Measurements from ENCODE around the gene TMEM163. TPM values are rescaled to one million over a fixed set of nuclear protein-coding genes. Genes with fewer than 3 reads are reported as not detected.
"Not testable (repeated sequence)": the region's sequence is repeated elsewhere in the genome, so short reads cannot be mapped to it uniquely, and the experiment has no call there.

The TMEM163 gene
- total RNA-seq, 1 donor from 2014 or later, result 0.34 TPM

DNA sequence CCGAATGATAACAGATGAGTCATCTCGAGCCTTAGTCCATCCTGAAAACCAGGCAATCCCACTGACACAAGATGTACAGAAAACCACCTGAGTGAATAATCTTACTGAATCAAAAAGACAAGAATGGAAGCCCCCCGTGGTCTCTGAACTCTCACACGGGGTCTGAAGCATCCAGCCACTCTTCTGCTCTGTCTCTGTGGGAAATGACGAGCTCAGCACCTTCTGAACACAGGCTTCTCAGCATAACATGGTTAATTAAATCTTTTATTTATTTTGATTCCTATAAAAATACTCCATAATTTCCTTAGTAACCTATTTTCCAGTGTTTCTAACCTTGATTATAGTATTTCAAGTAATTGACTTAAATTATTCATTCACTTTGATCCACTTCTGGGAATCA, 203.7 kb downstream of the TMEM163 start:
- no peak for DNase-seq

DNA sequence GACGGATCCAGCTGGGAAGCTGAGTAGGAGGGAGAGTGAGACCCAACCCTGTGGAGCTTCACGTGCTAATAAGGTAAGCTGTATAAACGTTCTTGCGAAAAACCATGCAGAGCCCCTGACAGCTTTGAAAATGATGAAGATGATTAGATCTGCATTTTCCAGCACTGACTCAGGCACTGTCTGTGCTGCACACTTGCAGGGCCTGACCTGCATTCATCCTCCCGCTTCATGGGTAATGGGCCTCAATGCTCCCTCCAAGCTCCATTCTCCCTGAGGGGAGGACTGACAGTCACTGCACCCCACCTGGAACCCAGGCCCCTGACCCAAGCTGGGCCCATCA, 205.4 kb downstream of the TMEM163 start:
- no peak for DNase-seq

DNA sequence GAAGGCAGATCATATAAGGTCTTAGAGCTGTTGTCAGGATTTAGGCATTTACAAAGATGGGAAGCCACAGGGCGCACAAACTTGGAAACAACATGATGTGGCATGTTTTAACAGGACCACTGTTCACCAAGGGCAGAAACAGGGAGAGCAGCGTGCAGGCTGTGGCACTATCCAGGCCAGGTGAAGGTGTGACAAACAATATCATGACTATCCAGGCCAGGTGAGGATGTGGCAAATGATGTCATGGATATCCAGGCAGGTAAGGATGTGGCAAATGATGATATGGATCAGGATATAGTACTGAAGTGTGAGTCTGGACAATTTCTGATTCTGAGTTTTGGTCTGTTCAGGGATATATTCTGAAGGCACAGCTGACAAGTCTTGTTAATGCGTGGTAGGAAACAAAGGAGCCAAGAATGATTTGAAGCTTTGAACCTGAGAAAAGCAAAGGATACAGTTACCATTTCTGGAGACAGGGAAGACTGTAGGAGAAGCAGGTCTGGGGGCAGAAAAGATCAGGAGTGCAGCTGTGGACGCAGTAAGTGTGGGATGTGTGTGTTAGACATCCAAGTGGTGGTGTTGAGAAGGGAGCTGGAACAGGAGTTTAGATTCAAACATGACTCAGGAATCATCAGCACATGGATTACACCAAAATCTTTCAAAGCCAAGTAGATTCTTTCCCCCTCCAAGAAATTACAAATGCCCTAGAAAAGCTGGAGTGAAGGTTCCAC, 205.9 kb downstream of the TMEM163 start:
- no peak for DNase-seq

DNA sequence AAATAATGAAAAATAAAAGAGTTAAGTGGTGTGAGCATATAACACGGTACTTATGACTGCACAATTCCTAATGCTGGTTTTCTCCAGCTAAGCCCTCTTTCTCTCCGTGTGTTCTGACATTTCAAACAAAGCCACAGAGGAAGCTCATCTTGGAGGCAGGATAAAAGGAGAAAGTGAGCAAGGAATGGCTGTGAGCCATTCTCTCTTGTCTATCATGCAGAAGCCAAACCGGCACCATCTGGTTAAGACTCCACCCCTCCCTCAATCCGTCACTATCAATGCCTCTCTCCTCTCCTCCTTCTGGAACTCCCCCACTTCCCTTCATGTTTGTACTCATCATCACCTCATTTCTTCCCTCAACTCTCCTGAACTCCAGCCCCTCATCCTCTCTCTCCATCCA, 210.4 kb downstream of the TMEM163 start:
- no peak for DNase-seq

DNA sequence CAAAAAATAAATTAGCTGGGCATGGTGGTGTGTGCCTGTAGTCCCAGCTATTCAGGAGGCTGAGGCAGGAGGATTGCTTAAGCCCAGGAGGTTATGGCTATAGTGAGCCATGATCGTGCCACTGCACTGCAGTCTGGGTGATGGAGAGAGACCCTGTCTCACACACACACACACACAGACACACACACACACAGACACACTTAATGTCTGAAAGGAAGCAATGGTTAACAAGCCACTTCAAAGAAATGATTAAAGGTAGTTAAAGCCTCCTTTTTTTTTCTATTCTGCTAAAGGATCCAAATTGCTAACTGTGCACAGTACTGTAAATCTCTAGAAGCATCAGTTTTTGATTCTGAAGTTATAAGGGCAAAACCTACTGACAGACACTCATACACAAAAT, 211.1 kb downstream of the TMEM163 start:
- DNase-seq, result no peak

DNA sequence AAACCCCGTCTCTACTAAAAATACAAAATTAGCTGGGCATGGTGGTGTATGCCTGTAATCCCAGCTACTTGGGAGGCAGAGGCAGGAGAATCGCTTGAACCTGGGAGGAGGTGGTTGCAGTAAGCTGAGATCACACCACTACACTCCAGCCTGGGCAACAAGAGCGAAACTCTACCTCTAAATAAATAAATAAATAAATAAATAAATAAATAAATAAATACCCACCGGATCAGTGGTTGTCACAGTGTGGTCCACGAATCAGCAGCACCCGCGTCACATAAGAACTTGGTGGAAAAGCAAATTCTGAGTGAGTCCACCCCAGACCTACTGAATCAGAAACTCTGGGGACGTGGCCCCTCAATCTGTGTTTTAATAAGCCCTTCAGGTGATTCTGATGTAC, 211.6 kb downstream of the TMEM163 start:
- DNase-seq, result not testable (repeated sequence)

DNA sequence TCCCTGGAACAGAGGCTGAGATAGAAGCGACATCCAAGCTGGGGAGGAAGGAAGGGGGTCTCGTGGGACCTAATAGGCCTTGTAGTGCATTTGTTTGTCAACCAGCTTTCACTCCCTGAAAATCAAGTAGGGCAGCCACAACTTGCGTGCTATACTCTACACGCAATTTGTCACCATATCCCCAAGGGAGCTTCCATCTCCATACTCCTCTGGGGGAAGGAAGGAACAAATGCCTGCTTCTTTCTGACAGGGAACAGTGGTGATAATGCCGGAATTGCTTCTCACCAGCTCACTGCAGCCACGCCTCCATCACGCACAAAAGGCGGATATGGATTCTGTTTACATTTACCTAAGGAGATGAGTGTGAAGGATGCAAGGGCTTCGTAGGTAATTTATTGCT, 213.4 kb downstream of the TMEM163 start:
- DNase-seq, result no peak

DNA sequence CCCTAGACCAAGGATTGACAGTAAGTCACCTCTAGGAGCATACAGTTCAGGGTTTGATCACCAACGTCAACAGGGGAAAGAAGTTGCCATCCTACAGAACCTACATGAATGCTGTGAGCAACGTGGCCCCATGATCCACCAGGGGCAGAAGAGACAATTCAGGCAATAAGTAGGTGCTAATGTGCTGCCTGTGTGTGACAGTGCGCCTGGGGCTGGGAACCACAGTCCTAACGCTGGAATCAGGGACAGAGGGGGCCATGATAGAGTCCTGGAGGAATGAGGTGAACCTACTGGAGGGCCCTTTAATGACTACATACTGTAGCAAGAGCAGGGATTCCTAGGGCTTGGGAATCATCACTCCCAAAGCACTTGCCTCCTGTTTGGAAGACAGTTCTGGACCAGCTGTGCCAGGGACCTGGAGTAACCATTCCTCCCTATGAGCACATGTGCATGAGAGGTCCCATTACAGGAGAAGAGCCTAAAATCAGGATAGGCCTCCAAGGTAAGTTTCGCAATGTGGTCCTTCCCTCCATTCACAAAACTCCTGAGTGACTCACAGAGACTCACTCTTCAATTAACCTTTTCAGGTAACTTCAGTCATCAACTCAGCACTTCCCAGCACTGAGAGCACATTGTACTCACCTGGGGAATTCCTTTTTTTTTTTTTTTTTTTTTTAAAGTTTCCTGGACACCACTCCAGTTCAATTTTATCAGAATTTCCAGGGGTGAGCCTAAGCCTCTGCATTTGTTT, 214.0 kb downstream of the TMEM163 start:
- no peak for DNase-seq

DNA sequence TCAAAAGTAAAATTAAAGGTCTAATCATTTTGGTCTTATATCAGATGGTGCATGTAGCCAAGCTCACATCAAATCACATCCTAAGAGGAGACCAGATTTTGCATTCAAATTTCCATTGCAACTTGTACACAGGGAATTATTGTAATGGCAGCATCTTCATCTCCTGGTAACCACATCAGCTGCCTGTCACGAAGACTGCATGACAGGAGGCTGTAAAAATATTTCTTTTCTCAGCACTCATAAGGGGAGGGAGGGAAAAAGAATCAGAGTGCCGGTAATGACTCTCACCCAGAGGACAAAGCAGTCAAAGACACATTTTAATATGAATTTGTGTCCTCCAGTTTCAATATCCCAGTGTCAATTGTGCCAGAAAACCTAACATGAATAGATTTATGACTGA, 216.7 kb downstream of the TMEM163 start:
- DNase-seq, result no peak

DNA sequence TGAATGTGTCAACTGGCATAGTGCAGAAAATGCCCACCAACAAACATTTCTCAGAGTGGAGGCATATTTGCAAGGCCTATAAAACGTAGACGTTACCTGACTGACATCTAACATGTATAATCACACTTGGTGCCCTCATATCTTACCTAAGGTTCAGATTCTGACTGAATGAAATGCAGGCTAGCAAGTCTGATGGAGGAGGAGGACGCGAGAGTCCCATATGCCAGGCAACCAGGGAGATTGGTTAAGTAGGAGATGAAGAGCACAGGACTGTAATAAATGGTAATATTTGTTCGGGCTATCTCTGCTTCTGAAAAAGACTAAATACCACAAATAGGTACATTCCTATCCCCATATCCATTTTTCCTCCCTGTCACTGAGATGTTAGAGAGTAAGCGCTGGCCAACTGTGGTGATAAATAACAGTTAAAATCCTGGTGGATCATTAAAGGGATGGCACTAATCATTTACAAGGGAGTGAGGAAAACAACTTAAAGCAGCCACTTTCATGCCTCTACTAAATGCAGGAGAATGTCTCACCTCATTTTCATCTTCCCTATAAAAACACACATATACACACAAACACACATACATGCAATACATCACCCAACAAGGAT, 217.2 kb downstream of the TMEM163 start:
- DNase-seq, result no peak

DNA sequence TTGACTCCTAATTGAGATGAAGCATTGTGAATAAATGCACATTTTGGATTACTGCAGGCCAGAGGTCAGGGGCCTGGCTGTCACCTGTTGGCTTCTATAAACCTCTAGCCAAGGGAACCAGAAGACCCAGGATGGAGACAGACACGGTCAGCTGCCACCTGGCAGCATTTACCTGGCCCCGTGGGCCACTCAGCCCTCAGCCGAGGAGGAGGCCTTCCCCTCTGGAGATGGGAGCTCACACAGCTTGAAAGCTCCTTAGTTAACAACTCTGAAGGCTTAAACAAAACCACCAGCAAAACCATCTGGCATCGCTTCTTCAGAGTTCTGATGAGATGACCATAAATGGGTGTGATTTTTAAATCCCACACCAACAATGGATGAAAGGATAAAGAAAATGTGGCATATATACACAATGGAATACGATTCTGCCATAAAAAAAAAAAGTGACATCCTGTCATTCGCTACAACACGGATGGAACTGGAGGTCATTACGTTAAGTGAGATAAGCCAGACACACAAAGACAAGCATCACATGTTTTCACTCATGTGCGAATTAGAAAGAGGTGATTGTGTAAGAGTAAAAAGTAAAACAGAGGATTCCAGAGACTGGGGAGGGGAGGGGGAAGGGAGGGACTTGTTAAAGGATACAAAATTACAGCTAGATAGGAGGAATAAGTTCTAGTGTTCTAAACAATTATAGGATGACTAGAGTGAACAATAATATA, 218.4 kb downstream of the TMEM163 start:
- no peak for DNase-seq

DNA sequence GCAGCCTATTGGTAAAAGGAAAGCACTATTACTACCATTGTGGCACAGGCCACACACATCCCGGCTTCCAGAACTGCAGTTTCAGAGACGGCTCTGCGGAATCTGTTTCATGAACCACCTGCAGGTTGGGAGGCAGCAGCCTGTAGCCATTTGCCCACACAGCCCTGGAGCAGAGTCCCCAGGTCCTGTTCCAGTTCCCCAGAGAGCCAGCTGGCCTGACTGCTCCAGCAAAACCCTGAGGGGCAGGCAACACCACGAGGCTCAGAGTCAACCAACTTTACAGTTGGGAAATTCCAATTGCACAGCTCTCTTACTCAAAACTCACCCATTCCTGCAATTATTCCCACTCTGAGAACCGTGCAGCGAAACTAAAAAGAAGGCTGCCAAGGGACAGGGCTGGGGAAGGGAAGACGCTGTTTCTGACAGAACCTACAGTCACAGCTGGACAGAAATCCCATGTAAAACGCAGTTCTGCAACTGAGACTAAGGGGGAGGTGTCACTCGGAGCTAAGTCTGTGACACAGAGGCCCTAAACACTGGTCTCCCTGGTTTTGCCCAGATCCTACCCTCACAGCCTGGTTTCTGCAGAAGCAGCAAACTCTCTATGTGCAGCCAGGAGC, 219.4 kb downstream of the TMEM163 start:
- DNase-seq, result no peak

DNA sequence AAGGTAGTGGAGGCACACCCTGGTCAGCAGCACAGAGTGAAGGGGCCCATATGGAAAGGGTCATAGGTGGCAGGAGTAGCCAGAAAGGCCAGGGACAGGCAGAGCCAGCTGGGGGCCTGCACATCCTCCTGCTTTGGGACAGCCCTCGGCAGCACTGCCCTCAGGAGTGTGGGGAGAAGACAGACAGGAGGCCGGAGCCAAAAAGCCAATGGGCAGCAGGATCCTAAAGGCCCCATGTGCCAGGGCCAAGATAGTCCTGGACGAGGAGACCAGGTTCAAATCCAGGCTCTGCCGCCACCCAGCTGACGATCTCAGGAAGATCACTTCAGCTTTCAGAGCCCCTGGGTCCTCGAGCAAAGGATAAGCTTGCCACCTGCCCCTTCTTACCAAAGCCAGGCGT, 220.1 kb downstream of the TMEM163 start:
- no peak for DNase-seq

DNA sequence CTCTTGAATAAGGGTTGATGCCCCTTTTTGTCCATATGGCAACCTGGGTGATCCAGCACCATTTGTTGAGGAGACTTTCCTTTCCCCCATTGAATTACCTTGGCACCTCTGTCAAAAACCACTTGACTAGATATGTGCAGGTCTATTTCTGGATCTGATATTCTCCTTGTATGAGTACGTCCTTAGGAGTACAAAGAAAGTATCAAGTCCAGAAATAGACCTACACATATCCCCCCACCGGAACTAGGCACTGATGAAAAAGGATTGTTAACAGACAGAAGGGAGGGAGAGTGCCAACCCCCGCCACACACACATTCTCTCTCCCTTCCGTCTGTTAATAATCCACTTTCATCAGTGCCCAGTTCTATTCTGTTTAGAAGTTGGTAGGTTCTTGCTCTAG, 225.0 kb downstream of the TMEM163 start:
- DNase-seq, result no peak

DNA sequence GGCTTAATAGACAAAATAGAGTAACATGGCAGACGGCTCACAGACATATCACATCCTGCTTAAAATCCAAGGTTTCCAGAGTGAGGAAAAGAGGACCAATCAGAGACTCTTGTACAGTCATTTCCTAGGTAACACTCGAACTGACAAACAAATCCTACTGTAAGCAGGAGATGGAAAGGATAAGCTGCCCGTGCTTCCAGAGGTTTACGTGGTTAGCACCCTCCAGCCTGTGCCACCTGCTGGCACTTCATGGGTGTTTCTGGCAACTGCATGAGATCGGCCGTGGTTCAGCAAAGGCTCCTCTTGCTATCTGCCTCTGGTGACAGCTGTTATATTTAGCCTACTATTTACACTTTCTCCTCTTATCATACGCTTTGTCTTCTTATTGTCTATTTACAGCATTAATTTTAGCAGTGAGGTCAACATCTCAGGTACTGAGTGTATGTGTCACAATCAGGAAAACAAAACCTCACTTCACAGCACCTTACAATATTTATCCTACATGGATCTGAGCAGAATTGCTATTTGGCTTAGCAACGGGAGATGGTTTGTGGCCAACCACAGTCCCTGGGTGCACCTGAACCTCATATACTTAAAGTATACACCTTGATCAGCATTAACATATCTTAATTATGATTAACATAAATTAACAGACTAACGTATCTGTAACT, 226.9 kb downstream of the TMEM163 start:
- DNase-seq, result peak; percentile 36

DNA sequence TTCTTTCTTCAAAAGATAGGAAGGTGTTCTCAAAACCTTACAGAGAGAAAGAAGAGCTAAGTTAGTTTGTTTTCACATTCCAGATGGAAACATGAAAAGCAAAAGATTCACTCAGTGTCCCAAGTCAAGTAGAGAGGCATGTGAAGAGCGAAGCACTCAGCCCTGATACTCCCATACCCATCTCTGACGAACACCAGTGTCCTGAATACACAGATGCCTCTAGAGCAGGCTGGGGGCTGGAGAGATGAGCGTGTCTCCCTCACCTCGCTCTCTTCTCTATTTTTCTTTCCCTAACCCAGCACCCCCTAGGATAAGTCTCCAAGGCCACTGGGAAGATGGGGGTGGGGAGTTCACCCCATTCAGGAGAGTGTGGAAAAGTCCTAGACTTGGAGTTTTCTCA, 227.8 kb downstream of the TMEM163 start:
- no peak for DNase-seq

DNA sequence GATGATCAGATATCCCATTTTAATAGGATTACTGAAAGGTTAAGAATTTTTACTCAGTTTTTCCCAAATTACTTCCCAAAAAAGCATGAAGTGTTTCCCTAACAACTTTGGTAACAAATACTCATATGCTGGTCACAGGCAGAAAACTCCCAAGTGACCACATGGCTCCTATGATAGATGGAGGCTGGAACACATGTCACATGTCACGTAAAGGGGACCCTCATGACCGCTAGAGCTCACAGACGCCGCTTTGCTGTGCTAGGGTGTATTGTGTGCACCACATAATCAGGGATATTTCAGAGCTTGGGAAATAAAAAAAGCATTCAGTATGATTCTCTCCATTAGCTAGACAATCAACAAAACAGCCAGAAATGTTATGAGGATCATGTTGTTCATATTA, 228.2 kb downstream of the TMEM163 start:
- DNase-seq, result no peak

DNA sequence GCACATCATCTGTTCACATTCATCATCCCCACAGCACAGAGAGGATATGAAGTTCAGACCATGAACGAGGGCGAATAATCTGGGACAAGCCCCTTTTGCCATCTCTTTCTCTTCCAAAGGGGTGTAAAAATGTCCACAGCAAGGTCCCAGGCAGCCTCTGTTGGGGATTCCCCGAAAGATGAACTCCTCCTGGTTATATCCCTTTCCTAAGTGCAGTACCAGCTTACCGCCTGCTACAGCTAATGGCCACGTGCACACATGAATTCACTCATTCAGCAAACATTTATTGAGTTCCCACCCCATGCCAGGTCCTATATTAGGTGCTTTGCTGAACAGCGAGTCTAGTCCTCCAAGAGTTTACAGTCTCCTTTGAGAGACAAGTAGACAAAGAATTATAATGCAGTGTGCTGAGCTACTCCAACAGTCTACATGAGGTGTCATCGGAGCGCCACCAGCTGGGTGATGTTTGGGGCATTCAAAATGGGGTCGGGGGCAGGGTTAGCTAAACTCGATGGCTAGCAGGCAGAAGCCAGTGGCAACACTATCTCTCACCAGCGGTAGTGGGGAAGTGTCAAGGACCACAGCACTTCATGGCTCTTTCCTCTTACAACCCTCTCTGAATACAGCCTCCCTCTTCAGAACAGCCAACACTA, 228.9 kb downstream of the TMEM163 start:
- no peak for DNase-seq

DNA sequence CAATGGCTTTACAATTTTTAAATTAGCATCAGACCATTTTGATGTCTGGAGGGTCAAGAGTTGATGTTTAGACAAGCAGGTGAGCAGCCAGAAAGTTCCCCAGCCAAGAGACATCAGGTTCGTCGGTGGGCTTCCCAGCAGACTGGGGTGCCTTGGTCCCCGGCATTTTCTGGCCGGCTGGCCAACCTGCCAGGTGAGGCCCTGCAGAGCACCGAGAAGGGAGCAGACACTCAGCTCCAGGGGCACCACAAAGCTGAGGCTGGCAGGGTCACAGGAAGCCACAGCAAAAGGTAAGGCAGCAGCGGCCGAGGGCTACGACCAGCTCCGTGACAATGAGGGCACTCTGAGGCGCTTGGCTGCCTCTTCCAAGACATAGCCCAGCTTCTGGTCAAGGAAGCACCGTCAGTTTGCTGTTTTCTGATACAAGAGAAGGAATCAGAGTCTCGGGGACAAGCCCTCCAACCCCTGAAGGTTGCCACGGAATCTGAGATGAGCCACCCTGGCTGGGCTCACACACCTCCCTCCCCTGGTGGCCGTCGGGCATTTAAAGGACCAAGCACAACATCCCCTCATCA, 235.9 kb downstream of the TMEM163 start:
- DNase-seq, result no peak

DNA sequence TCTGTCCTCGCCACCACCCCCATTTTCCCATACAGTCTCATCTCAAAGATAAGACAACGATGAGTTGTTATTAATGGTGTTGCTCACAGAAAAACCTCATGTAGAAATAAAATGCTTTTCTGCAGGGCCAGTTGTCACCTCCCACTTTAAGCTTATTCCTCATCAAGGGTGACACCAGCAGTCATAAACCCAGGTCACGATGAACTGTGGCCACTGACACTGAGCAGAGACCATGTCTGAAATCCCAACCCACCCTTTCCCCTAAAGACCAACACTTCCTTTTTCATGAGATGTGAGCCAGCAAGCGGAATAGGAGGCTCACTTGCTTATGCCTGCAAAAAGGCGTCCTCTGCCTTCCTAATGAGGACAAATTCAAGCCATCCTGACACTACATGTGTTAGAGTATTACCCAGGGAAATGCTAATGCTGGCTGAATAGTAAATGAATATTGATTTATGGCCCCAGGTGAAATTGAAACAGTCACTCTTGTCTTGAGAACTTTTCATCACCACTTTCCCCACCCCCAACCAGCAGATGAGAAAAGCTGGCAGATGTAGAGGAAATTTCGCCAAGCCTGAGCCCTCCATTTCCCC, 236.6 kb downstream of the TMEM163 start:
- DNase-seq, result no peak

Measured in dermis blood vessel endothelial cell (primary cell).